Activated naive CD4-positive, alpha-beta T cell treated with anti-CD3 and anti-CD28 coated beads, Interleukin-2, amount 50 U/mL, for 72 hours (primary cell): ENCODE measurements around the gene IGSF10. TPM values are rescaled to one million over a fixed set of nuclear protein-coding genes. Genes with fewer than 3 reads are reported as not detected.
"Not testable (repeated sequence)": the region's sequence is repeated elsewhere in the genome, so short reads cannot be mapped to it uniquely, and the experiment has no call there.

ENCODE experiments used
- ATAC-seq, 2 donors: fragments of 150-1000 bp; cut with Tn5 transposase; 2 replicates each; pipeline ENCODE4 v1.10.0; 2021; ENCODE audit warnings: mild to moderate bottlenecking in 2 of 2, moderate library complexity in 2 of 2
- DNase-seq, 2 donors: peaks; one replicate each; pipeline ENCODE4 v3.0.0; 2021 to 2022; ENCODE audit warnings: low spot score in 2 of 2
- H3K27ac Mint-ChIP-seq, 2 donors: one replicate each; pipeline ENCODE4 v1.8.0; 2022; ENCODE audit warnings: mild to moderate bottlenecking in 2 of 2, mixed read lengths in 2 of 2
- H3K36me3 Mint-ChIP-seq, 2 donors: one replicate each; pipeline ENCODE4 v1.8.0; 2022; ENCODE audit warnings: mixed read lengths in 2 of 2
- H3K9me3 Mint-ChIP-seq, 2 donors: one replicate each; pipeline ENCODE4 v1.8.0; 2022; ENCODE audit warnings: mixed read lengths in 2 of 2
- total RNA-seq, 2 donors: library from RNA; stranded (reverse); gene quantifications; one replicate each; pipeline ENCODE4 v1.2.3, GENCODE V29; 2022

Gene IGSF10, protein sequence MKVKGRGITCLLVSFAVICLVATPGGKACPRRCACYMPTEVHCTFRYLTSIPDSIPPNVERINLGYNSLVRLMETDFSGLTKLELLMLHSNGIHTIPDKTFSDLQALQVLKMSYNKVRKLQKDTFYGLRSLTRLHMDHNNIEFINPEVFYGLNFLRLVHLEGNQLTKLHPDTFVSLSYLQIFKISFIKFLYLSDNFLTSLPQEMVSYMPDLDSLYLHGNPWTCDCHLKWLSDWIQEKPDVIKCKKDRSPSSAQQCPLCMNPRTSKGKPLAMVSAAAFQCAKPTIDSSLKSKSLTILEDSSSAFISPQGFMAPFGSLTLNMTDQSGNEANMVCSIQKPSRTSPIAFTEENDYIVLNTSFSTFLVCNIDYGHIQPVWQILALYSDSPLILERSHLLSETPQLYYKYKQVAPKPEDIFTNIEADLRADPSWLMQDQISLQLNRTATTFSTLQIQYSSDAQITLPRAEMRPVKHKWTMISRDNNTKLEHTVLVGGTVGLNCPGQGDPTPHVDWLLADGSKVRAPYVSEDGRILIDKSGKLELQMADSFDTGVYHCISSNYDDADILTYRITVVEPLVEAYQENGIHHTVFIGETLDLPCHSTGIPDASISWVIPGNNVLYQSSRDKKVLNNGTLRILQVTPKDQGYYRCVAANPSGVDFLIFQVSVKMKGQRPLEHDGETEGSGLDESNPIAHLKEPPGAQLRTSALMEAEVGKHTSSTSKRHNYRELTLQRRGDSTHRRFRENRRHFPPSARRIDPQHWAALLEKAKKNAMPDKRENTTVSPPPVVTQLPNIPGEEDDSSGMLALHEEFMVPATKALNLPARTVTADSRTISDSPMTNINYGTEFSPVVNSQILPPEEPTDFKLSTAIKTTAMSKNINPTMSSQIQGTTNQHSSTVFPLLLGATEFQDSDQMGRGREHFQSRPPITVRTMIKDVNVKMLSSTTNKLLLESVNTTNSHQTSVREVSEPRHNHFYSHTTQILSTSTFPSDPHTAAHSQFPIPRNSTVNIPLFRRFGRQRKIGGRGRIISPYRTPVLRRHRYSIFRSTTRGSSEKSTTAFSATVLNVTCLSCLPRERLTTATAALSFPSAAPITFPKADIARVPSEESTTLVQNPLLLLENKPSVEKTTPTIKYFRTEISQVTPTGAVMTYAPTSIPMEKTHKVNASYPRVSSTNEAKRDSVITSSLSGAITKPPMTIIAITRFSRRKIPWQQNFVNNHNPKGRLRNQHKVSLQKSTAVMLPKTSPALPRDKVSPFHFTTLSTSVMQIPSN (N-terminal part only)
- total RNA-seq: not detected

DNA sequence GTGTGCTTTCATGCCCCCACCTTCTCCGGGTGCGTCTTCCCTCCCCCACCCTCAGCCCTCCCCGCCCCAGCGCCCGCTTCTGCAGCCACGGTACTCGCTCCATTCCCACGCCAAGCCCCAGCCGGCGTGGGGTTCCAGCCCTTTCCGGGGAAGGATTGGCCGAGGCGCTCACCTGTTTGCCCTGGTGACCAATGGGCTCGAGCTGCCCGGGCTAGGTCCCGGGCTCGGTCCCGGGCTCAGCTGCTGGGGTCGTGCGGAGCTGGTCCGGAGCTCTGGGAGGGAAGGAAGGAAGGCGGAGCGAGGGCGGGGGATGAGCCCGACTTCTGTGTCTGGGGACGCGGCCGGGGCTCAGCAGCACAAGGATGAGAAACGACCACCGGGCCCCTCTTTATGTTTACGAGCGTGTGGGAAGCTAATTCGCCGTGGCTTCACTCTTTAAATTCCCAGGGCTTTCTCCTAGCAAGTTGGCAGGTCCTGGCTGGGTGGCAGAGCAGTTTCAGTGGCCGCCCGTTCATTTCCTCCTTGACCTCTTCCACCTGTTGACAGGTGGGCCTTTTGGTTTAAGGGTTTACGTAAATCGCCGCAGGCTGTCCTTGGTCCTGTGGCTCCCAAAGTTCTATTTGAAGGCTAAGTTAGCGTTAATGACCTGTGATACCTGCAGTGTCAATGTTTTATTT lies at the start of gene IGSF10:
Gene IGSF10 (minus strand): TSS at position 288 of the 677 bp plus-strand sequence. CDS start 2,352 bp downstream, outside the sequence.
- no peaks in the 10 kb centered on the region for H3K36me3 Mint-ChIP-seq
- H3K27ac Mint-ChIP-seq: no peak within 1 kb of the TSS
- no peak for DNase-seq
- no peaks in the 10 kb centered on the region for H3K9me3 Mint-ChIP-seq
- ATAC-seq: no peak

DNA sequence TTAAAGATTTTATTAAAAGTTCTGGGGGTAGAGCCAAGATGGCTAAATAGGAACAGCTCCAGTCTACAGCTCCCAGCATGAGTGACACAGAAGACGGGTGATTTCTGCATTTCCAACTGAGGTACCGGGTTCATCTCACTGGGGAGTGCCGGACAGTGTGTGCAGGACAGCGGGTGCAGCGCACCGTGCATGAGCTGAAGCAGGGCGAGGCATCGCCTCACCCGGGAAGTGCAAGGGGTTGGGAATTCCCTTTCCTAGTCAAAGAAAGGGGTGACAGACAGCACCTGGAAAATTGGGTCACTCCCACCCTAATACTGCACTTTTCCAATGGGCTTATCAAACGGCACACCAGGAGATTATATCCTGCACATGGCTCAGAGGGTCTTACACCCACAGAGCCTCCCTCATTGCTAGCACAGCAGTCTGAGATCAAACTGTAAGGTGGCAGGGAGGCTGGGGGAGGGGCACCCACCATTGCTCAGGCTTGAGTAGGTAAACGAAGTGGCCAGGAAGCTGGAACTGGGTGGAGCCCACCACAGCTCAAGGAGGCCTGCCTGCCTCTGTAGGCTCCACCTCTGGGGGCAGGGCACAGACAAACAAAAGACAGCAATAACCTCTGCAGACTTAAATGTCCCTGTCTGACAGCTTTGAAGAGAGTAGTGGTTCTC lies 48.7 kb upstream of the IGSF10 start:
- not testable (repeated sequence) for DNase-seq, H3K36me3 Mint-ChIP-seq, ATAC-seq, H3K27ac Mint-ChIP-seq
- H3K9me3 Mint-ChIP-seq: peaks cover 5 to 13% of the 10 kb centered on the region in 2 donors

DNA sequence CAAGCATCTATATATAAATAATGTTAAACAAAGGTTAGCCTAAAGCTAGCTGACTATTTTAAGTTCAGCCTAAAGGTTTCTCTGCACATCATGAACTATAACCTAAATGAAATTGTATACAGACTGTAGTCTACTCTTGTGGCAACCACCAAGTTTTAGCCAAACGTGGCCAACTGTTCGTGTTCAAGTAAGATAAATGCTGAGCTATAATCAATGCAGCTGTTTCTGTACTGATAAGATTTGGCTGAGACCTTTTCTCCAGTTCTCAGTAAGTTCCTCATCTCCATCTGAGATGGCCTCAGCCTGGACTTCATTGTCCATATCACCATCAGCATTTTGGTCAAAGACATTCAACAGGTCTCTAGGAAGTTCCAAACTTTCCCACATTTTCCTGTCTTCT lies 43.7 kb upstream of the IGSF10 start:
- DNase-seq (no peak), ATAC-seq (no peak)
- Mint-ChIP-seq H3K27ac (no peak overlapping the region), H3K9me3 (no peaks in the 10 kb centered on the region), H3K36me3 (no peaks in the 10 kb centered on the region)

DNA sequence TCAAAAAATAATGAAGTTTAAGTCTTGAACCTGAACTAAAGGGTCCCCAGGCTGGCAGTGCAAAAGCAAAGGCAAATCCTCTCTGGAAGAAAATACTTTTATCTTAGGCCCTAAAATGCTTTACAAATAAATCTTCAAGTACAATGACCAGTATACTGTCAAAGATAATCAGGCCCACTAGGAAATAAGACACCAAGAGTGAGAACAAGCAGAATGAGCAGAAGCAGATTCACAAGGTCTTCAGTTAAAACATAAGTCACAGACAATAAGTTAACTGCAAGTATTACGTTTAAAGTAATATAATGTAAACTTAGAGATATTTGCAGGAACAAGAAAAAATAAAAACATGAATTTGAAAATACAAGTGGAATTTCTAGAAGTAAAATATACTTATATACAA lies 42.2 kb upstream of the IGSF10 start:
- H3K9me3 Mint-ChIP-seq: no peaks in the 10 kb centered on the region
- no peak overlapping the region for H3K27ac Mint-ChIP-seq
- H3K36me3 Mint-ChIP-seq: no peaks in the 10 kb centered on the region
- no peak for ATAC-seq
- no peak for DNase-seq

DNA sequence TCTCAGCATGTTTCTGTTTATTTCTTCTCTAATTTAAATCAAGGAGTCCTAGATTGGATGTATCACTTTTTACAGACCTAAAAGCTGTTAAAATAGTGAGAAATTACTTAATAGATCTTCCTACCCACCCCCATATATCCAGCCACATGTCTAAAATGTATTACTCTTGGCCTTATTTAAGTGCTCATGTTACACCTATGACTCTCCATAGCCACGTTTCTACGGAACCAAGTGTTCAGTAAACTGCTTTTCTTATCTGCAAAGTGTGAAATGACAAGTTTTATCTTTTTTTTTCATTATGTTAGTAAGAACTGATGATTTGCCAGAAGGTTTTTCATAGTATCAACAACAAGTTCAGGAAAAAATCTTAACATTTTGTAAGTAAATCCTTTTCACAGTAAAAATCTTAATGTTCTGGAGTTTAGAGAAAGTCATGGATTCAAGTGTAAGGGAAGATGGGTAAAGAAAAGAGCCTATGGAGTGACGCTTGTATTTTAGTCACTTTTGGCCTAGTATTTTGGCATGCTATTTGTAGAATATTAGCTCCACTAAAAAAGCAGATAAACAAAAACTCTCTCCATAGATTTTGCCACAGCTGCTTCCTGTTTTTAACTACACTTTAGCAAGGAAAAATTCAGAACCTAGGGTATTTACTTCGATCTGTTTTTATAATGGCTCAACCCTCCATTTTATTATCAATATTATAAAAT lies 41.2 kb upstream of the IGSF10 start:
- Mint-ChIP-seq H3K9me3 (no peaks in the 10 kb centered on the region), H3K27ac (no peak overlapping the region), H3K36me3 (no peaks in the 10 kb centered on the region)
- ATAC-seq: no peak
- no peak for DNase-seq

DNA sequence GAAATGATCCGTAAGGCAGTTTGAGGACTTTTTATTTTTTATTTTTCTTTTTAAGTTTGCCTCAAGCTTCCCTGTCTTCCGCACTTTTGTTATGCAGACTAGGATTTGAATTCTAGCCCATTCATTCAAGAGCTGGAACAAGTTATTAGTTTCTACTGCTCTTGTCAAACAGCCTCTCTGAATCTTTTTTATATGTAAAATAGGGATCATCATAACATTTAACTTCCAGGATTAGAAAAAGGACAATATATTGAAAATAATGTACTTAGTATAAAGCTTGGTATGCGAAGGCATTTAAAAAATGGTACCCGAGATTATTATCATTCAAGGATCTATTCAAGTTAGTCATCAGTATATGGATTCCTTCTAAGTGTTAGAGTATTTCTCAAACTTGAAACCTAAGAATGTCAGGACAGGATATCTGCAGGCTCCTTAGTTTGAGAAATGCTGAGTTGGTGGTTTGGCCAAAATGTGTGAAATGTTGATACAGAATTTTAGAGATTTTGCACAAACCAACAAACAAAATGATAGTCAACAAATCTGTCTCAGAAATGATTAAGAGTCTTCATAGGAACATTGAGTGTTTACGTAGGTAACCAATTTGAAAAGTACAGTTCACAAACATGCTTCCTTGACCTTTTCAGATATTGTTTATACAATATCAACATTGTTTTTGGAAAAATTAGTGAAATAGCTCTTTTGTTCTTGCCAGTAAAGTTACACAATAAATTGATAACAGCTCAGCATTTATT lies 40.5 kb upstream of the IGSF10 start:
- Mint-ChIP-seq H3K27ac (no peak overlapping the region), H3K9me3 (no peaks in the 10 kb centered on the region), H3K36me3 (no peaks in the 10 kb centered on the region)
- ATAC-seq (no peak), DNase-seq (no peak)

DNA sequence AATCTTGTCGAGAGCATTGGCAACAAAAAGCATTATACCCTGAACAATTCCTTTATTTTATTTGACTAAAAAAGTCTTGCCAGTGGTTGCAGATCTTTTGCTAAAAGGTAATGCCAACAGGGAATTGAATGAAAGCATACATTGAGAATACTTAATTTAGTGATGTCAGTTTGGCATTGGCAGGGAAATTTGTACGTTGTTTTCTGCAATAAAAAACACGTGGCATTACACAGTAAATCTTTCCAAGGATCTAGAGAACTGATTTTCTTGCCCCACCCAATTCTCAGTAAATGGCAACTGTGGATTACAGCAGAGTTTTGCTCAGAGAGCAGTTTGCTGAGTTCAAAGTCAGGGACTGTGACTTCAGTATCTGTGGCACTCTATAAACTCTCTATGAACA lies 38.3 kb upstream of the IGSF10 start:
- no peak for ATAC-seq
- DNase-seq: no peak
- no peaks in the 10 kb centered on the region for H3K9me3 Mint-ChIP-seq
- H3K27ac Mint-ChIP-seq: no peak overlapping the region
- no peaks in the 10 kb centered on the region for H3K36me3 Mint-ChIP-seq

DNA sequence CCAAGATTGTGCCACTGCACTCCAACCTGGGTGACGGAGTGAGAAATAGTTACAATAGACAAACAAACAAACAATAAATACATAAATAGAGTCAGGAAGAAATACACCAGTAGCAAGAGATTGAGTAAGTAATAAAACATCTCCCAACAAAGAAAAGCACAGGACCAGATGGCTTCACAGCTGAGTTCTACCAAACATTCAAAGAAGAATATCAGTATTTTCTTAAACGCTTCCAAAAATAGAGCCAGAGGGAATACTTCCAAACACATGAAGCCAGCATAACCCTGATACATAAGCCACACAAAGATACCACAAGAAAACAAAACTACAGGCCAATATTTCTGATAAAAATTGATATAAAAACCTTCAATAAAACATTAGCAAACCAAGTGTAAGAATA lies 30.7 kb upstream of the IGSF10 start:
- no peak for DNase-seq
- peaks cover 0 to 3% of the 10 kb centered on the region in 2 donors for H3K36me3 Mint-ChIP-seq

DNA sequence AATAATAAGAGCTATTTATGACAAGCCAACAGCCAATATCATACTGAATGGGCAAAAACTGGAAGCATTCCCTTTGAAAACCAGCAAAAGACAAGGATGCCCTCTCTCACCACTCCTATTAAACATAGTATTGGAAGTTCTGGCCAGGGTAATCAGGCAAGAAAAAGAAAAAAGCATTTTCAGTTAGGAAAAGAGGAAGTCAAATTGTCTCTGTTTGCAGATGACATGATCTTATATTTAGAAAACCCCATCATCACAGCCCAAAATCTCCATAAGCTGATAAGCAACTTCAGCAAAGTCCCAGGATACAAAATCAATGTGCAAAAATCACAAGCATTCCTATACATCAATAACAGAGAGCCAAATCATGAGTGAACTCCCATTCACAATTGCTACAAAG lies 27.0 kb upstream of the IGSF10 start:
- peaks cover 0 to 10% of the 10 kb centered on the region in 2 donors for H3K9me3 Mint-ChIP-seq
- not testable (repeated sequence) for ATAC-seq, H3K27ac Mint-ChIP-seq, H3K36me3 Mint-ChIP-seq, DNase-seq

More for the DNA sequence above, 30.7 kb upstream of the IGSF10 start:
- ATAC-seq: no peak
- Mint-ChIP-seq H3K9me3 (peaks cover 0 to 2% of the 10 kb centered on the region in 2 donors), H3K27ac (no peak overlapping the region)

DNA sequence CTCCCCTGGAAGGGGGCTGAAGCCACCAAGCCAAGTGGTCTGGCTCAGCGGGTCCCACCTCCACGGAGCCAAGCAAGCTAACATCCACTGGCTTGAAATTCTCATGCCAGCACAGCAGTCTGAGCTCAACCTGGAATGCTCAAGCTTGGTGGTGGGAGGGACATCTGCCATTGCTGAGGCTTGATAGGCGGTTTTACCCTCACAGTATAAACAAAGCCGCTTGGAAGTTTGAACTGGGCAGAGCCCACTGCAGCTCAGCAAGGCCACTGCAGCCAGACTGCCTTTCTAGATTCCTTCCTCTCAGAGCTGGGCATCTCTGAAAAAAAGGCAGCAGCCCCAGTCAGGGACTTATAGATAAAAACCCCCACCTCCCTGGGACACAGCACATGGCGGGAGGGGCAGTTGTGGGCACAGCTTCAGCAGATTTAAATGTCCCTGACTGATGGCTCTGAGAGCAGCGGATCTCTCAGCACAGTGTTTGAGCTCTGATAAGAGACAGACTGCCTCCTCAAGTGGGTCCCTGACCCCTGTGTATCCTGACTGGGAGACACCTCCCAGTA lies 23.2 kb upstream of the IGSF10 start:
- H3K36me3 Mint-ChIP-seq: peaks cover 0 to 15% of the 10 kb centered on the region in 2 donors
- no peak for DNase-seq
- H3K27ac Mint-ChIP-seq: no peak overlapping the region
- H3K9me3 Mint-ChIP-seq: peaks cover 4 to 23% of the 10 kb centered on the region in 2 donors
- ATAC-seq: no peak

DNA sequence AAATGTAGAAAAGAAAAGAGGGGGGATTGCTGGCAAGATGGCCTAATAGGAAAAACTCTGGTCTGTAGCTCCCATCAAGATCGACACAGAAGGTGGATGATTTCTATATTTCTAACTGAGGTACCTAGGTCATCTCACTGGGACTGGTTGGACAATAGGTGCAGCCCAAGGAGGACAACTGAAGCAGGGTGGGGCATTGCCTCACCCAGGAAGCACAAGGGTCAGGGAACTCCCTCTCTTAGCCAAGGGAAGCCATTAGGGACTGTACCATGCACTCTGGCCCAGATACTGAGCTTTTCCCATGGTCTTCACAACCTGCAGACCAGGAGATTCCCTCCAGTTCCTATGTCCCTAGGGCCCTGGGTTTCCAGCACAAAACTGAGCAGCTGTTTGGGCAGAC lies 22.6 kb upstream of the IGSF10 start:
- Mint-ChIP-seq H3K9me3 (peaks cover 4 to 23% of the 10 kb centered on the region in 2 donors), H3K36me3 (peaks cover 0 to 15% of the 10 kb centered on the region in 2 donors), H3K27ac (no peak overlapping the region)
- no peak for ATAC-seq
- DNase-seq: no peak

DNA sequence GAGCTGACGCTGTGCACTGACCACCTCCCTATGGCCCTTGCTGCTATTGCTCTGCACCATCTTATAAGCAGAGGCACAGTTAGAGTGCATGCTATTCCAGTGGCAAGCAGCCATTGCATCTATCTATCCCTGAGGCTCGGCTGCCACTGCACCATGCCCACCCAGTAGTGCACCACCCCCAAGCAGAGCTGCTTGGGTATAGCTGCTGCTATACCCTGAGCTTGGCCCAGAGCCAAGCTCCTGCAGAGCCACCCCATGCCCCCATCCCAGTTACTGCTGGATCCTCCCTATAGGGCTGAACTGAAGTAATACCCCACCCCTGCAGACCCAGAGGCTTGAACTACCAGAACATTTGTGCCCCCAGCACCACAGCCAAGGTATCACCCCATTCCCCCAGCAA lies 19.6 kb upstream of the IGSF10 start:
- peaks cover 0 to 9% of the 10 kb centered on the region in 2 donors for H3K36me3 Mint-ChIP-seq

DNA sequence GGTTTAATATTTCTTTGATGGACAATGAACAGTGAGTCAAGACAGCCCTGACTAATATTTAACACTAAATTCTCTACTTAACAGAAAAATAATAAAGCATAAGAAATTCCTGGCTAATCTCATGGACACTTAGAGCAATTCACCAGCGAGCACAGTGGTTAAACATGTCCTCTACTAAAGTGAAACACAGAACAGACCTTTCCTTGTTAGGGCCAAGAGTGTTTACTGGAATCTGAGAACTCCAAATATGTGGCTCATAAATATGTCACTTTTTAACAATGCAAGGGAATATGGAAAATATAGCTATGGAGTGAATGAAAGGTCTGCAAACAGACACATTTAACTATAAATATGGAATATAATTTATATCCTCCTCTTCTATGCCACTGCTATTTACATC lies 18.6 kb upstream of the IGSF10 start:
- peaks cover 0 to 9% of the 10 kb centered on the region in 2 donors for H3K36me3 Mint-ChIP-seq
- DNase-seq (no peak), ATAC-seq (no peak)
- peaks cover 4 to 12% of the 10 kb centered on the region in 2 donors for H3K9me3 Mint-ChIP-seq
- H3K27ac Mint-ChIP-seq: no peak overlapping the region

More for the DNA sequence above, 19.6 kb upstream of the IGSF10 start:
- DNase-seq (no peak), ATAC-seq (no peak)
- no peak overlapping the region for H3K27ac Mint-ChIP-seq
- H3K9me3 Mint-ChIP-seq: peaks cover 4 to 18% of the 10 kb centered on the region in 2 donors

DNA sequence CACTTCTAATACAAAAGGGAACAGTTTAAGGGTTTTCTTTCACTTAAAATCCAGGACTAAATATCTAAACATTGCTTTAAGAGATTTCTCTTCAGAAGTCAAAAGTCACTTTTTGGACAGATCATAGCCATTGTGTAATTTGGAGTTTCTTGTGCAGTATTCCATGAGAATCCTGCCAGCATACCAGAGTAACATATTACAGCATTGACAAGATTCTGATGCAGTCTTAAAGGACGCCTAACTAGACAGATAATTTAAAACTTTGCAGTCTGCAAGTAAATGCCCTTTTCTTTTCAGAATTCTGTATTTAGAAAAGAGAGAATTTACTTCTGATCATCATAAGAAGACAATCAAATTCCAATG lies 17.5 kb upstream of the IGSF10 start:
- no peak overlapping the region for H3K27ac Mint-ChIP-seq
- peaks cover 4 to 12% of the 10 kb centered on the region in 2 donors for H3K9me3 Mint-ChIP-seq
- DNase-seq: no peak
- ATAC-seq: no peak
- peaks cover 0 to 9% of the 10 kb centered on the region in 2 donors for H3K36me3 Mint-ChIP-seq
